HG03460 (cell line): ENCODE data around the gene TMEM237.

Experiments
- ATAC-seq: cut with Tn5 transposase; IDR thresholded peaks from one replicate; pipeline ENCODE4 v1.9.1; 2021; ENCODE audit not compliant: unreplicated experiment

TMEM237 gene

DNA sequence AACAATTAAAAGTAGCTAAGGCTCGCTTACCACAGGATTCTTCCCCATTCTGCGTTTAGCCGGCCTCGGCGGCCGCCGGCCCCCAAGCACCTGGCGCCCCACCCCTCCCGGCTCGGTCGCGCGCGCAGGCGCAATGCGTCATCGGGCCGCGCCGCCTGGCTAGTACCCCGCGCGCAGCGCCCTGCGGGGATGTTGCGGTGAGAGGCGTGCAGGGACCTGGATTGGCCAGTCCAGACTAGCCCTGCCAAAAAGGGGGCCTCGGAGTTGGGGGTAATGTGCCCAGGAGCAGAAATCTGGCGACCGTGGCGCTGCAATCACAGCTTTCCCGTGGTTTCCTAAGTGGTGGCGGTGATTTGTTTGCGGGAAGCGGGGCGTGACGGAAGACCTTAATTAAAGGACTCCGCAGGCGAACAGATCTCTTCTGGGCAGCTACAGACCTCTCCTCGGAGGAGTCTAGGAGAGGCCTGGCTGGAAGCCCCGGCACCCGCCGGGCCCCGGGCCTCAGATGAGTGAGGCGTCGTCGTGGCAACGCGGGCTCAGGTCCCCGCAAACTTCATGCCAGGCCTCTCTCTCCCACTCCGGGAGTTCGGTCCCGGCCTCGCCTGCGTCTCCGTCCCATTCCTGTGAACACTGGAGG is 606 bp downstream of the TMEM237 start:
- ATAC-seq: peak; percentile 85

DNA sequence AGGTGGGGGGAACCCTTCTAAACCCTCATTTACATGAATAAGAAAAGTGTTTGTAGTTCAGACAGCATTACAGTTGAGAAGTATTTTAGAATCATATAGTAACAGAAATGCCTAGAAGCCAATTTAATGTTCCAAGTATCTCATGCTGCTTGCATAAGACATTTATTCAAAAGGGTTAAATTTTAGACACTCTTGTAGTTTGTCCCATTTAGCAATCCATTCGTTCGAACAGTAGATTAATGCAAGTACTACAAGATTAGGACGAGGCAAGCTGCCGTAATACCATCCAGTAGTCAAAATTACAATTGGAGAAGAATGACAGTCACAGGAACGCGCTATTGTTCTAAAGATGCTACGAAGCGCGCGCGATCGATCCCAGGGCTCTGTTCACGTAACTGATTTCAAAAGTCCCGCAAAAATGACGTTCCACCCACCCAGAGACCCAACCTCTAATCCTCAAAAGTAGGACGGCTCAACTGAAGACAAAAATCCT is 1.2 kb downstream of the TMEM237 start:
- ATAC-seq: peak; percentile 29

DNA sequence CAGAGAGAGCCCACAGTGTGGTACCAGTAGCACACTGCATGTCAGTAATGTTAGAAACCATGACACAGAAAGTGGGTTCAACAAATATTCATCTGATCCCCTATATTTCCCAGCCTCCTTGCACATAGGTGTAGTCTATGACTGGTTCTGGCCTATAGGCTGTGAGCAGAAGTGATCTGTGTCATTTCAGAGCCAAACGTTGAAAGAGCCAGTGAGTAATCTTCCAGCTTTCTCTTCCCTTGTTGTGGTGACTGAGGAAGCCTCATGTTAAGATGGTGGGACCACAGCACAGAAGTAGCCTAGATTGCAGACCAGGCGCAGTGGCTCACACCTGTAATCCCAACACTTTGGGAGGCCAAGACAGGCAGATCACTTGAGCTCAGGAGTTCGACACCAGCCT is 4.1 kb downstream of the TMEM237 start:
- no peak for ATAC-seq

- ATAC-seq: no peak
These were observed 5.0 kb downstream of the TMEM237 start for GRCh38 chr2:201638326-201638725.

- no peak for ATAC-seq
These were observed 9.5 kb downstream of the TMEM237 start for GRCh38 chr2:201633661-201634249.

DNA sequence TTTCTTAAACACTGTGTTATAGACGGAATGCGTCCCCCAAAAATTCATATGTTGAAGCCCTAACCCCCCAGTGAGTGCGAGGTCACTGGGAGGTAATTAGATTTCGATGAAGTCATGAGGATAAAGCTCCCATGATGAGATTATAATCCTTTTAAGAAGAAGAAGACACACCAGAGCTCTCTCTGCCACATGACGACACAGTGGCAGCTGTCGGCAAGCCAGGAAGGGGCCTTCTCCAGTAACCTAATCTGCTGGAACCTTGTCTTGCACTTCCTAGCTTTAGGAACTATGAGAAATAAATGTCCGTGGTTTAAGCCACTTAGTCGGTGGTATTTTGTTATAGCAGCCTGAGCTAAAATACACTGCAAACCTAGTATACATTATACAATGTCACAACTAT is 12.3 kb downstream of the TMEM237 start:
- no peak for ATAC-seq

- ATAC-seq: no peak
These were observed 12.7 kb downstream of the TMEM237 start for GRCh38 chr2:201630577-201630976.

GRCh38 chr2:201628545-201628944 is 14.8 kb downstream of the TMEM237 start:
- ATAC-seq: no peak

GRCh38 chr2:201622306-201622970 is 20.9 kb downstream of the TMEM237 start:
- ATAC-seq: no peak

DNA sequence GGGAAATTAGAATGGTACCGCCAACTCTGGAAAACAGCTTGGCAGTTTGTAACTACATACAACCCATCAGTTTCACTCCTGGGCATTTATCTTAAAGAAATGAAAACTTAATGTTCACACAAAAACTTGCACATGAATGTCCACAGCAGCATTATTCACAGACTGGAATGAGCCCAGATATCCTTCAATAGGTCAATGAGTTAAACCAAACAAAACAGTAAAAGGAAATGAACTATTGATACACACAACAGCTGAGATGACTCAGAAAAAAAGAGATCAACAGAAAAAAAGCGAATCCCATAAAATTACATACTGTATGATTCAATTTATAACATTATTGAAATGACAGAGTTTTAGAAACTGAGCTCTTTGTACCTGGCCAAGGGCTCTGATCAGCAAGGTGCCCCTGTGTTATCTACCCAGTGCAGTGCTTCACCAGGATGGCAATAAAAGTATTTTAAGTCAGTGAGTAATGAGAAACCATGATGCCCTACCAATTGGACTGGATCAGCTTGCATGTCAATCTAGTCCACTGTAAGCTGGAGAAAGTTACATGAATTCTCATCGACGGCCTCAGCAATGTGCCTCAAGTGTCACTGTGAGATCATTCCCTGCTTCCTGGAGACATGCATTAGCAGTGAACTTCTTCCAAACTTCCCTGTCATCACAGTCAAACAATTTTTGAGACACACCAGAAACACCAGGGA is 21.9 kb downstream of the TMEM237 start:
- no peak for ATAC-seq

GRCh38 chr2:201618744-201619662 is 24.3 kb downstream of the TMEM237 start:
- ATAC-seq: no peak

DNA sequence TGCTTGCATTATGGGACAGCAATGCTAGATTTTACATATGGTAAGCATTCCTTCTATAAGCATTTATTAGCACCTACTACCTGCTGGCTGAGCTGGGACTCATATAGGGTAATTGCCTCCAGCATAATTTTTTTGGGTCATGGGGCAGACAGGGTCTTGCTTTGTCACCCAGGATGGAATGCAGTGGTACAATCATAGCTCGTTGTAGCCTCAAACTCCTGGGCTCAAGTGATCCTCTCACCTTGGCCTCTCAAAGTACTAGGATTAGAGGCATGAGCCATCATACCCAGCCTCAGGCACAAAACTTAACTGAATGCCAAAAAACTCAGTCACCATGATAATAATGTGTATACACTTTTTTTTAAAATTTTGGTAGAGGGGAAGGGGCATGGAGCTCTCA is 35.3 kb downstream of the TMEM237 start:
- no peak for ATAC-seq

GRCh38 chr2:201607568-201607967 is 35.7 kb downstream of the TMEM237 start:
- ATAC-seq: no peak

DNA sequence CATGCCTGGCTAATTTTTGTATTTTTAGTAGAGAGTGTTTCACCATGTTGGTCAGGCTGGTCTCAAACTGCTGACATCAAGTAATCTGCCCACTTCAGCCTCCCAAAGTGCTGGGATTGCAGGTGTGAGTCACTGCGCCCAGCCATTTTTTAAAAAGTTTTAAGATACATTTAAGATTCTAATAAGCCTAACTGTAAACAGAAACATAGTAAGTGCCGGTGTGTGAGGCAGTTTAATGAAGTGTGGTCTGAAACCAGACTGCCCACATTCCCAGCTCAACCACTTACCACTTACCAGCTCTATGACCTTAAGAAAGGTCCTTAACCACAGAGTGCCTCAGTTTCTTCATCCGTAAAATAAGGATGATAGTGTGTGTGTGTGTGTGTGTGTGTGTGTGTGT is 42.4 kb downstream of the TMEM237 start:
- ATAC-seq: no peak

GRCh38 chr2:201597397-201597796 is 45.9 kb downstream of the TMEM237 start:
- no peak for ATAC-seq

DNA sequence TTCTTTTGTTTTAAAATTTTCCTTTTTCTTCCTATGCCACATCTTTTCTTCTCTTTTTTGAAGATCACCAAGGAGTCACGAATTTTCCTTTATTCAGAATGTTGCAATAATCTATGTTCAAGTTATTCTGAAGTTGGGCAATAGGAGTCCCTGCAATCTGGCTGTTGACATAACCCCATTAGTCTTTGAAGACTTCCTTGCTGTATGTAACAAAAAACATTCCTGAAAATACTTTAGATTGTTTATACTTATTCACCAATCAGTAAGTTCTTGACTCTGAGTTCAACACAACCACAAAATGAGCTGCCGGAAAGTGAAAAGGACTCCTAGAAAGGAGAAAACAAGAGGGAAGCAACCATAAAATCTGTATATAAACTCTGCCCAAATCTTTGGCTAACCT is 62.8 kb downstream of the TMEM237 start:
- no peak for ATAC-seq

GRCh38 chr2:201579536-201579935 is 63.8 kb downstream of the TMEM237 start:
- ATAC-seq: no peak

GRCh38 chr2:201575971-201576370 is 67.3 kb downstream of the TMEM237 start:
- ATAC-seq: no peak

GRCh38 chr2:201574766-201575165 is 68.5 kb downstream of the TMEM237 start:
- ATAC-seq: no peak

GRCh38 chr2:201572846-201573508 is 70.3 kb downstream of the TMEM237 start:
- ATAC-seq: peak; percentile 59
